ENCODE results near the gene TMTC4. TPM values are rescaled to one million over a fixed set of nuclear protein-coding genes. Genes with fewer than 3 reads are reported as not detected.
"Not testable (repeated sequence)": the region's sequence is repeated elsewhere in the genome, so short reads cannot be mapped to it uniquely, and the experiment has no call there.

TMTC4 gene
- 10 to 100 TPM; 13.5 to 19.0 TPM for total RNA-seq

GRCh38 chr13:100674572-100674871 lies at the start of gene TMTC4:
Gene TMTC4, minus strand, starts transcription at chr13:100674795. Its CDS starts 4,433 bp downstream, at chr13:100670362.
- ChIA-PET CTCF (interaction anchor here (0.6 to 1.1 kb wide), 3 partner anchors 34 to 1133 kb away, joined by 3 to 4 read pairs (median 4); no protein-coding TSS in a partner anchor), POLR2A (no interaction called here)
- ATAC-seq = peak; percentile 45
- DNase-seq = no peak
- peak within 1 kb of the TSS; percentile 93 for H3K4me3 Mint-ChIP-seq
- H3K27me3 Mint-ChIP-seq = peaks cover 7% of the 10 kb centered on the region
- intact Hi-C loops (cut with DNase I, micrococcal nuclease) = loop anchor here (1.0 to 10.0 kb wide), 7 partner anchors 86 to 1920 kb away; partner anchors contain the start of genes GGACT (in 2 of the 2), TPP2 (in 1 of the 2) and ZIC2 (in 1 of the 2)
- peak within 1 kb of the TSS; percentile 98 for H3K27ac Mint-ChIP-seq
- H3K9me3 Mint-ChIP-seq (ENCODE audit: low read depth) = no peaks in the 10 kb centered on the region
- H3K36me3 Mint-ChIP-seq (ENCODE audit: low read depth) = peaks cover 3% of the 10 kb centered on the region
- H3K4me1 Mint-ChIP-seq = peaks cover 23% of the 10 kb centered on the region

GRCh38 chr13:100722517-100722916 lies 47.9 kb upstream of the TMTC4 start:
- Mint-ChIP-seq H3K27ac (no peak overlapping the region), H3K4me1 (no peaks in the 10 kb centered on the region), H3K4me3 (no peak overlapping the region), H3K27me3 (peaks cover 6% of the 10 kb centered on the region), H3K36me3 (ENCODE audit: low read depth) (no peaks in the 10 kb centered on the region), H3K9me3 (ENCODE audit: low read depth) (peaks cover 2% of the 10 kb centered on the region)
- ATAC-seq (no peak), DNase-seq (no peak)
- intact Hi-C loops (cut with DNase I, micrococcal nuclease) = loop anchor here (1.0 to 2.0 kb wide), 2 partner anchors 379 to 404 kb away; no protein-coding TSS in a partner anchor
- POLR2A ChIA-PET = interaction anchor here (0.7 kb wide), 1 partner anchor 41 kb away, joined by 3 read pairs; no protein-coding TSS in a partner anchor
- CTCF ChIA-PET = interaction anchor here (0.7 to 1.3 kb wide), 9 partner anchors 9 to 260 kb away, joined by 3 to 5 read pairs (median 3); no protein-coding TSS in a partner anchor

- H3K27me3 Mint-ChIP-seq = peaks cover 7% of the 10 kb centered on the region
- H3K4me1 Mint-ChIP-seq = no peaks in the 10 kb centered on the region
- no peaks in the 10 kb centered on the region for H3K36me3 Mint-ChIP-seq (ENCODE audit: low read depth)
- H3K9me3 Mint-ChIP-seq (ENCODE audit: low read depth) = peaks cover 2% of the 10 kb centered on the region
- H3K27ac Mint-ChIP-seq = no peak overlapping the region
- peak; percentile 77 for DNase-seq
- POLR2A ChIA-PET = no interaction called here
- intact Hi-C loops (cut with DNase I, micrococcal nuclease) = loop anchor here (1.0 to 2.0 kb wide), 2 partner anchors 379 to 405 kb away; no protein-coding TSS in a partner anchor
- CTCF ChIA-PET = interaction anchor here (0.7 to 1.3 kb wide), 8 partner anchors 10 to 261 kb away, joined by 3 to 5 read pairs (median 4); no protein-coding TSS in a partner anchor
- ATAC-seq = peak; percentile 63
- no peak overlapping the region for H3K4me3 Mint-ChIP-seq
These were observed 47.4 kb upstream of the TMTC4 start for GRCh38 chr13:100721885-100722512.

GRCh38 chr13:100715604-100716003 lies 41.0 kb upstream of the TMTC4 start:
- no peak for DNase-seq
- CTCF ChIA-PET = interaction anchor here (1.2 kb wide), 1 partner anchor 10 kb away, joined by 4 read pairs; no protein-coding TSS in a partner anchor
- Mint-ChIP-seq H3K4me3 (no peak overlapping the region), H3K4me1 (no peaks in the 10 kb centered on the region), H3K27me3 (peaks cover 5% of the 10 kb centered on the region), H3K27ac (no peak overlapping the region), H3K36me3 (ENCODE audit: low read depth) (no peaks in the 10 kb centered on the region), H3K9me3 (ENCODE audit: low read depth) (peaks cover 2% of the 10 kb centered on the region)
- POLR2A ChIA-PET = no interaction called here
- intact Hi-C loops (cut with DNase I, micrococcal nuclease) = no loop called here
- no peak for ATAC-seq

GRCh38 chr13:100714478-100714877 lies 39.9 kb upstream of the TMTC4 start:
- POLR2A ChIA-PET = no interaction called here
- CTCF ChIA-PET = no interaction called here
- Mint-ChIP-seq H3K4me1 (no peaks in the 10 kb centered on the region), H3K27me3 (peaks cover 5% of the 10 kb centered on the region), H3K9me3 (ENCODE audit: low read depth) (no peaks in the 10 kb centered on the region), H3K27ac (no peak overlapping the region), H3K4me3 (no peak overlapping the region), H3K36me3 (ENCODE audit: low read depth) (no peaks in the 10 kb centered on the region)
- DNase-seq (no peak), ATAC-seq (no peak)
- intact Hi-C loops (cut with DNase I, micrococcal nuclease) = no loop called here

- intact Hi-C loops (cut with DNase I, micrococcal nuclease) = no loop called here
- no peak overlapping the region for H3K4me3 Mint-ChIP-seq
- no peaks in the 10 kb centered on the region for H3K36me3 Mint-ChIP-seq (ENCODE audit: low read depth)
- no peaks in the 10 kb centered on the region for H3K27me3 Mint-ChIP-seq
- ATAC-seq (no peak), DNase-seq (no peak)
- ChIA-PET POLR2A (no interaction called here), CTCF (no interaction called here)
- no peaks in the 10 kb centered on the region for H3K9me3 Mint-ChIP-seq (ENCODE audit: low read depth)
- H3K27ac Mint-ChIP-seq = no peak overlapping the region
- H3K4me1 Mint-ChIP-seq = no peaks in the 10 kb centered on the region
These were observed 35.6 kb upstream of the TMTC4 start for GRCh38 chr13:100710176-100710575.

- ChIA-PET POLR2A (no interaction called here), CTCF (interaction anchor here (1.2 kb wide), 2 partner anchors 14 to 135 kb away, joined by 3 to 5 read pairs; no protein-coding TSS in a partner anchor)
- no peaks in the 10 kb centered on the region for H3K27me3 Mint-ChIP-seq
- H3K9me3 Mint-ChIP-seq (ENCODE audit: low read depth) = no peaks in the 10 kb centered on the region
- no peaks in the 10 kb centered on the region for H3K4me1 Mint-ChIP-seq
- no peaks in the 10 kb centered on the region for H3K36me3 Mint-ChIP-seq (ENCODE audit: low read depth)
- peak; percentile 81 for ATAC-seq
- H3K27ac Mint-ChIP-seq = no peak overlapping the region
- DNase-seq = peak; percentile 28
- intact Hi-C loops (cut with DNase I, micrococcal nuclease) = no loop called here
- H3K4me3 Mint-ChIP-seq = no peak overlapping the region
These were observed 33.5 kb upstream of the TMTC4 start for GRCh38 chr13:100707818-100708740.

GRCh38 chr13:100698331-100698730 lies 23.7 kb upstream of the TMTC4 start:
- POLR2A ChIA-PET; H3K4me1 Mint-ChIP-seq; H3K36me3 Mint-ChIP-seq (ENCODE audit: low read depth); DNase-seq; H3K4me3 Mint-ChIP-seq; H3K27ac Mint-ChIP-seq; CTCF ChIA-PET; intact Hi-C loops (cut with DNase I, micrococcal nuclease); H3K9me3 Mint-ChIP-seq (ENCODE audit: low read depth); ATAC-seq: not testable (repeated sequence)
- peaks cover 12% of the 10 kb centered on the region for H3K27me3 Mint-ChIP-seq

GRCh38 chr13:100695509-100695773 lies 20.8 kb upstream of the TMTC4 start:
- intact Hi-C loops (cut with DNase I, micrococcal nuclease) = no loop called here
- no peaks in the 10 kb centered on the region for H3K9me3 Mint-ChIP-seq (ENCODE audit: low read depth)
- peaks cover 21% of the 10 kb centered on the region for H3K27me3 Mint-ChIP-seq
- H3K4me1 Mint-ChIP-seq = no peaks in the 10 kb centered on the region
- CTCF ChIA-PET = no interaction called here
- POLR2A ChIA-PET = no interaction called here
- H3K27ac Mint-ChIP-seq = no peak overlapping the region
- ATAC-seq (no peak), DNase-seq (no peak)
- H3K36me3 Mint-ChIP-seq (ENCODE audit: low read depth) = no peaks in the 10 kb centered on the region
- no peak overlapping the region for H3K4me3 Mint-ChIP-seq

- DNase-seq (peak; percentile 39), ATAC-seq (peak; percentile 42)
- POLR2A ChIA-PET = no interaction called here
- no peak overlapping the region for H3K27ac Mint-ChIP-seq
- CTCF ChIA-PET = interaction anchor here (0.6 kb wide), 1 partner anchor 69 kb away, joined by 3 read pairs; no protein-coding TSS in a partner anchor
- H3K4me3 Mint-ChIP-seq = no peak overlapping the region
- peaks cover 21% of the 10 kb centered on the region for H3K27me3 Mint-ChIP-seq
- H3K4me1 Mint-ChIP-seq = no peaks in the 10 kb centered on the region
- intact Hi-C loops (cut with DNase I, micrococcal nuclease) = no loop called here
- no peaks in the 10 kb centered on the region for H3K36me3 Mint-ChIP-seq (ENCODE audit: low read depth)
- no peaks in the 10 kb centered on the region for H3K9me3 Mint-ChIP-seq (ENCODE audit: low read depth)
These were observed 20.3 kb upstream of the TMTC4 start for GRCh38 chr13:100694722-100695508.

- DNase-seq (no peak), ATAC-seq (no peak)
- intact Hi-C loops (cut with DNase I, micrococcal nuclease) = no loop called here
- H3K9me3 Mint-ChIP-seq (ENCODE audit: low read depth) = peaks cover 14% of the 10 kb centered on the region
- no peak overlapping the region for H3K27ac Mint-ChIP-seq
- H3K27me3 Mint-ChIP-seq = peaks cover 11% of the 10 kb centered on the region
- no peaks in the 10 kb centered on the region for H3K4me1 Mint-ChIP-seq
- CTCF ChIA-PET = no interaction called here
- POLR2A ChIA-PET = no interaction called here
- peaks cover 5% of the 10 kb centered on the region for H3K36me3 Mint-ChIP-seq (ENCODE audit: low read depth)
- no peak overlapping the region for H3K4me3 Mint-ChIP-seq
These were observed 14.6 kb upstream of the TMTC4 start for GRCh38 chr13:100689191-100689590.

Measured in activated CD4-positive, alpha-beta T cell treated with anti-CD3 and anti-CD28 coated beads for 36 hours (primary cell).